ENCODE measurements around the gene TULP4. TPM values are rescaled to one million over a fixed set of nuclear protein-coding genes. Genes with fewer than 3 reads are reported as not detected.
A peak's percentile ranks its signal among the peaks of the same experiment; 100 is the strongest.

The TULP4 gene
- polyA plus RNA-seq, 1 donor (not counting 4 experiments of a cell fraction or from before 2014, with no cell fraction given), result 13.1 TPM

DNA sequence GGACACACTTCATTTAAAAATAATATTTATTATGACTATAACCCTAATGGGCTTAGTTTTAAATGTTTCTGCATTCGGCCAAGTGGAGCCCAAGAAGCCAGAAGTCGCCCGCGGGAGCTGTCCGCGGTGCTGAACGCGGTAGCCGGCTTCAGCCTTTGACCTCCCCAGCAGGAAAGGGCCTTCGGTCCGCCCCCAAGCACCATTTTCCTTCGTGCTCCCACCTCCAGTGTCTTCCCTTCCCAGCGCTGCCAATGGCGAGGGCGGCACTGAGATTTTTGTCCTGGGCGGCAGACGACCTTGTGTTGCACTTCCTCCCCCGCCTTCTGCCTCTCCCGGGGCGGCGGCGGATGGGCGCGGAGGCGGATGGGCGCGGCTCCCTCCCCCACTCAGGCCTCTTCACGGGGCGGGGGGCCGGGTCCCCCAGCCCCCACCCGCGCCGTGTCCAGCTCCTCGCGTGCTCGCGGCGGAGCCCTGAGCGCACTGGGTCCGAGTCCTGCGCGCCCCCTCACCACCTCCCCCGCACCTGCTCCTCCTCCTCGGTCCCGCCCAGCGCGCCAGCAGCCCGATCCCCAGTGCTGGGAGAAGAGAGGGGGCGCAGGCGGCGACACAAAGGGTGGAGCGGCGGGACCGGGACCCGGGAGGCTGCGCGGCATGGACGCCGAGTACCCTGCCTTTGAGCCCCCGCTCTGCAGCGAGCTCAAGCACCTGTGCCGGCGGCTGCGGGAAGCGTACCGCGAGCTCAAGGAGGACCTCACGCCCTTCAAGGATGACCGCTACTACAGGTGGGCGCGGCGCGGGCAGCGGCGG, 224.0 kb downstream of the TULP4 start:
- Histone ChIP-seq H3K4me1 (ENCODE audit: control insufficient read depth, extremely low read depth, insufficient read depth, low read length) (no peaks in the 10 kb centered on the region), H4K20me1 (ENCODE audit: control insufficient read depth, extremely low read depth, insufficient read depth, low read length) (no peaks in the 10 kb centered on the region), H3K9ac (ENCODE audit: control insufficient read depth, extremely low read depth, insufficient read depth, low read length) (no peak overlapping the region), H3K36me3 (ENCODE audit: control insufficient read depth in 2 of 2, extremely low read depth in 1 of 2, insufficient read depth in 2 of 2, low read length in 2 of 2) (no peaks in the 10 kb centered on the region), H3K4me3 (ENCODE audit: control insufficient read depth in 2 of 3, extremely low read depth in 1 of 3, insufficient read depth in 2 of 3, low read depth in 1 of 3, low read length in 3 of 3) (peak overlapping the region; percentile 14 to 44 (median 29)), H3K27me3 (ENCODE audit: control insufficient read depth, extremely low read depth, insufficient read depth, low read length) (peaks cover 42% of the 10 kb centered on the region), H3K4me2 (ENCODE audit: control insufficient read depth, extremely low read depth, insufficient read depth, low read depth, low read length) (peak overlapping the region; percentile 45), H3K9me1 (ENCODE audit: control insufficient read depth, extremely low read depth, insufficient read depth, low read length) (no peaks in the 10 kb centered on the region), H2AFZ (ENCODE audit: control insufficient read depth, low read length) (no peak overlapping the region), H3K27ac (ENCODE audit: control insufficient read depth, insufficient read depth, low read length) (no peak overlapping the region), H3K79me2 (ENCODE audit: control insufficient read depth, insufficient read depth, low read length) (no peaks in the 10 kb centered on the region), H3K9me3 (ENCODE audit: control insufficient read depth, low read depth, low read length) (no peaks in the 10 kb centered on the region)
- TF ChIP-seq, protein P1, sequence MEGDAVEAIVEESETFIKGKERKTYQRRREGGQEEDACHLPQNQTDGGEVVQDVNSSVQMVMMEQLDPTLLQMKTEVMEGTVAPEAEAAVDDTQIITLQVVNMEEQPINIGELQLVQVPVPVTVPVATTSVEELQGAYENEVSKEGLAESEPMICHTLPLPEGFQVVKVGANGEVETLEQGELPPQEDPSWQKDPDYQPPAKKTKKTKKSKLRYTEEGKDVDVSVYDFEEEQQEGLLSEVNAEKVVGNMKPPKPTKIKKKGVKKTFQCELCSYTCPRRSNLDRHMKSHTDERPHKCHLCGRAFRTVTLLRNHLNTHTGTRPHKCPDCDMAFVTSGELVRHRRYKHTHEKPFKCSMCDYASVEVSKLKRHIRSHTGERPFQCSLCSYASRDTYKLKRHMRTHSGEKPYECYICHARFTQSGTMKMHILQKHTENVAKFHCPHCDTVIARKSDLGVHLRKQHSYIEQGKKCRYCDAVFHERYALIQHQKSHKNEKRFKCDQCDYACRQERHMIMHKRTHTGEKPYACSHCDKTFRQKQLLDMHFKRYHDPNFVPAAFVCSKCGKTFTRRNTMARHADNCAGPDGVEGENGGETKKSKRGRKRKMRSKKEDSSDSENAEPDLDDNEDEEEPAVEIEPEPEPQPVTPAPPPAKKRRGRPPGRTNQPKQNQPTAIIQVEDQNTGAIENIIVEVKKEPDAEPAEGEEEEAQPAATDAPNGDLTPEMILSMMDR (optimal IDR thresholded peaks at IDR 0.05 in 1 of 3, IDR thresholded peaks at IDR 0.05 in 1 of 3, conservative IDR thresholded peaks at IDR 0.05 in 1 of 3; ENCODE audit: extremely low read depth in 1 of 3, insufficient read depth in 2 of 3, low read length in 3 of 3), result no peak
- TF ChIP-seq EZH2 (IDR thresholded peaks at IDR 0.05; ENCODE audit: low read length), result peak; percentile 74
- DNase-seq (ENCODE audit: low read depth, low spot score) (no peak), FAIRE-seq (no peak)
- dilution Hi-C loops (cut with MboI; ENCODE audit: extremely low pct_ligation_motif_present, low sequenced_read_pairs), result no loop called here

DNA sequence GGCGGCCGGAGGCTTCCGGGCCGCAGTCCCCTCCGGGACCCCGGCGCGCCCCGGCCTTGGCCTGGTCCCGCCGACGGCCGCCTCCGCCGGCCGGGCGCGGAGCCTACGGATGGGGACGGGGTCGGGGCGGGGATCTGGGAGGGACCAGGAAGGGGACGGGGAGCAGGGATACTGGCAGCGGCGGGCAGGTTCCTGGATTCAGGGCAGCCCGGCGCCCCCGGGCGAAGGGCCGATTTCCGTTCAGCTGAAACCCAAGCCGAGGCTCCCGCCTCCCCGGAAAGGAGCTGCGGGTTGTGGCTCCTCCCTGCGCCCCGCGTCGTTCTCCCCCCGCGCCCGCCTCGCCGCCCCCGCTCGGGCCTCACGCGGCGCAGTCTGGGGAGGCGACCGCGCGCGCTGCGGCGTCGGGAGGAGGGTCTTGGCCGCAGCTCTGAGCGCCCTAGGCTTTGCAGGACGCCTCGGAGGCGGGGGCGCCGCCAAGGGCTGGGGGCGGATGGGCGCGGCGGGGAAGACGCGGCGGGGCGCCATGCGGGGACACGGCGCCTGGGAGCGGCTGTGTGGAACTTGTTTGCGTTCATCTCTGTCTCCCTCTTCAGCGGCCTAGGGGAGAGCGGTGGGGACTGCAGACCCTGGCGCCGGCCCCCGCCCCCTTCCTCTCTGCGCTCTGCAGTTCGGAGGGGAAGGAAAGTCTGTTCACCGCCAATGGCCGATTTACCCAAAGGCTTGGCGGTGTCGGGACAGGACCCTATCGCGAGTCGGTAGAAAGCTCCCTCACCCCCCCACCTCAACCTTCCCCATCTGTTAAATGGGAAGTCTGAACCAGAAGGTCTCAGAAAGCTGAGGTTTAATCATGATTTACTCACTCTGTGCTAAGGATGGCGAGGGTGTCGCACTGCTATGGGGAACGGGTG, 224.9 kb downstream of the TULP4 start:
- H2AFZ ChIP-seq (ENCODE audit: control insufficient read depth, low read length), result no peak overlapping the region

More for the DNA sequence above, 224.9 kb downstream of the TULP4 start:
- peaks cover 42% of the 10 kb centered on the region for H3K27me3 ChIP-seq (ENCODE audit: control insufficient read depth, extremely low read depth, insufficient read depth, low read length)
- TF ChIP-seq, protein P1 (optimal IDR thresholded peaks at IDR 0.05 in 1 of 3, IDR thresholded peaks at IDR 0.05 in 1 of 3, conservative IDR thresholded peaks at IDR 0.05 in 1 of 3; ENCODE audit: extremely low read depth in 1 of 3, insufficient read depth in 2 of 3, low read length in 3 of 3), result no peak
- peak; percentile 93 for TF ChIP-seq EZH2 (IDR thresholded peaks at IDR 0.05; ENCODE audit: low read length)
- H4K20me1 ChIP-seq (ENCODE audit: control insufficient read depth, extremely low read depth, insufficient read depth, low read length), result no peaks in the 10 kb centered on the region
- DNase-seq (ENCODE audit: low read depth, low spot score) (no peak), FAIRE-seq (no peak)
- no peaks in the 10 kb centered on the region for H3K36me3 ChIP-seq (ENCODE audit: control insufficient read depth in 2 of 2, extremely low read depth in 1 of 2, insufficient read depth in 2 of 2, low read length in 2 of 2)
- no peaks in the 10 kb centered on the region for H3K9me1 ChIP-seq (ENCODE audit: control insufficient read depth, extremely low read depth, insufficient read depth, low read length)
- H3K4me3 ChIP-seq (ENCODE audit: control insufficient read depth in 2 of 3, extremely low read depth in 1 of 3, insufficient read depth in 2 of 3, low read depth in 1 of 3, low read length in 3 of 3), result peak overlapping the region; percentile 14 to 44 (median 29)
- H3K9ac ChIP-seq (ENCODE audit: control insufficient read depth, extremely low read depth, insufficient read depth, low read length), result no peak overlapping the region
- no peaks in the 10 kb centered on the region for H3K79me2 ChIP-seq (ENCODE audit: control insufficient read depth, insufficient read depth, low read length)
- no peak overlapping the region for H3K27ac ChIP-seq (ENCODE audit: control insufficient read depth, insufficient read depth, low read length)
- dilution Hi-C loops (cut with MboI; ENCODE audit: extremely low pct_ligation_motif_present, low sequenced_read_pairs), result no loop called here
- peak overlapping the region; percentile 45 for H3K4me2 ChIP-seq (ENCODE audit: control insufficient read depth, extremely low read depth, insufficient read depth, low read depth, low read length)
- no peaks in the 10 kb centered on the region for H3K4me1 ChIP-seq (ENCODE audit: control insufficient read depth, extremely low read depth, insufficient read depth, low read length)
- H3K9me3 ChIP-seq (ENCODE audit: control insufficient read depth, low read depth, low read length), result no peaks in the 10 kb centered on the region

Measured in keratinocyte (primary cell).